Osteocyte (in vitro differentiated cells): ENCODE measurements around the gene RYR2. TPM values are rescaled to one million over a fixed set of nuclear protein-coding genes. Genes with fewer than 3 reads are reported as not detected.

Experiments used
- DNase-seq: peaks from one replicate; pipeline ENCODE4 v3.0.0; 2021; ENCODE audit warnings: mixed read lengths; ENCODE audit not compliant: unreplicated experiment; ENCODE audit errors: extremely low spot score
- H3K27ac Mint-ChIP-seq: one replicate; pipeline ENCODE4 v1.8.0; 2021; ENCODE audit warnings: mild to moderate bottlenecking, mixed read lengths; ENCODE audit not compliant: unreplicated experiment
- H3K27me3 Mint-ChIP-seq: one replicate; pipeline ENCODE4 v1.8.0; 2021; ENCODE audit warnings: mixed read lengths; ENCODE audit not compliant: unreplicated experiment
- H3K36me3 Mint-ChIP-seq: one replicate; pipeline ENCODE4 v1.8.0; 2021; ENCODE audit warnings: mixed read lengths; ENCODE audit not compliant: unreplicated experiment
- H3K4me1 Mint-ChIP-seq: one replicate; pipeline ENCODE4 v1.8.0; 2021; ENCODE audit warnings: mixed read lengths; ENCODE audit not compliant: unreplicated experiment
- H3K4me3 Mint-ChIP-seq: one replicate; pipeline ENCODE4 v1.8.0; 2021; ENCODE audit warnings: mild to moderate bottlenecking, moderate library complexity, mixed read lengths; ENCODE audit not compliant: unreplicated experiment
- H3K9me3 Mint-ChIP-seq: one replicate; pipeline ENCODE4 v1.8.0; 2021; ENCODE audit warnings: mixed read lengths; ENCODE audit not compliant: unreplicated experiment
- CTCF ChIP-seq: fragments of 200-600 bp; sonication (generic); IDR thresholded peaks from 2 replicates; pipeline ENCODE4 v1.5.0; 2021; ENCODE audit warnings: antibody characterized with exemption, mild to moderate bottlenecking, moderate library complexity
- total RNA-seq: library from RNA; stranded (reverse); gene quantifications from 2 replicates; pipeline ENCODE4 v1.2.1, GENCODE V29; 2021

The RYR2 gene
- total RNA-seq, 1 donor from 2014 or later = 0.03 TPM

- no peak for TF ChIP-seq CTCF
- Mint-ChIP-seq H3K36me3 (no peaks in the 10 kb centered on the region), H3K9me3 (peaks cover 5% of the 10 kb centered on the region), H3K27me3 (no peaks in the 10 kb centered on the region), H3K4me1 (no peaks in the 10 kb centered on the region), H3K4me3 (no peak overlapping the region), H3K27ac (no peak overlapping the region)
- DNase-seq = no peak
Measured at GRCh38 chr1:237244778-237245177, 202.8 kb downstream of the RYR2 start.

GRCh38 chr1:237247442-237247841, 205.5 kb downstream of the RYR2 start:
- Mint-ChIP-seq H3K36me3 (no peaks in the 10 kb centered on the region), H3K27me3 (no peaks in the 10 kb centered on the region), H3K9me3 (peaks cover 5% of the 10 kb centered on the region), H3K4me3 (no peak overlapping the region), H3K4me1 (no peaks in the 10 kb centered on the region), H3K27ac (no peak overlapping the region)
- no peak for TF ChIP-seq CTCF
- DNase-seq = no peak

GRCh38 chr1:237249120-237249519, 207.1 kb downstream of the RYR2 start:
- Mint-ChIP-seq H3K27me3 (no peaks in the 10 kb centered on the region), H3K27ac (no peak overlapping the region), H3K4me1 (no peaks in the 10 kb centered on the region), H3K36me3 (no peaks in the 10 kb centered on the region), H3K9me3 (no peaks in the 10 kb centered on the region), H3K4me3 (no peak overlapping the region)
- no peak for TF ChIP-seq CTCF
- no peak for DNase-seq

GRCh38 chr1:237250055-237250454, 208.1 kb downstream of the RYR2 start:
- Mint-ChIP-seq H3K4me1 (no peaks in the 10 kb centered on the region), H3K4me3 (no peak overlapping the region), H3K9me3 (no peaks in the 10 kb centered on the region), H3K27ac (no peak overlapping the region), H3K27me3 (no peaks in the 10 kb centered on the region), H3K36me3 (no peaks in the 10 kb centered on the region)
- no peak for TF ChIP-seq CTCF
- DNase-seq = no peak

GRCh38 chr1:237255071-237255470, 213.1 kb downstream of the RYR2 start:
- DNase-seq = no peak
- Mint-ChIP-seq H3K4me1 (no peaks in the 10 kb centered on the region), H3K36me3 (no peaks in the 10 kb centered on the region), H3K27ac (no peak overlapping the region), H3K4me3 (no peak overlapping the region), H3K27me3 (no peaks in the 10 kb centered on the region), H3K9me3 (peaks cover 7% of the 10 kb centered on the region)
- TF ChIP-seq CTCF = no peak
